MCF 10A (cell line): ENCODE measurements around the gene ZNF710. TPM values are rescaled to one million over a fixed set of nuclear protein-coding genes. Genes with fewer than 3 reads are reported as not detected.

Experiments used
- BruUV-seq: library from RNA; stranded (reverse); fragments of 400-500 nt; replicated peaks from 2 replicates; lab custom pipeline; 2021; lab: Mats Ljungman, UMichigan
- CTCF ChIA-PET: fragments of 300-600 bp; sonication (Branson Sonifier 250); formaldehyde crosslinking; extraction: SDS; loops from one replicate; lab custom pipeline; 2021; ENCODE audit warnings: antibody characterized with exemption, inconsistent platforms; lab: Yijun Ruan, JAX
- POLR2A ChIA-PET: fragments of 300-600, 350-650 bp; sonication (Branson Sonifier 250); formaldehyde crosslinking; extraction: SDS; loops from one replicate; lab custom pipeline; 2020; ENCODE audit warnings: antibody characterized with exemption, inconsistent platforms; lab: Yijun Ruan, JAX
- DNase-seq: peaks from one replicate; pipeline ENCODE4 v3.0.0-alpha.2; 2018; ENCODE audit not compliant: unreplicated experiment
- H3K27ac Mint-ChIP-seq: one replicate; pipeline ENCODE4 v1.8.0; 2022; ENCODE audit warnings: mild to moderate bottlenecking, low read depth, mixed read lengths; ENCODE audit not compliant: unreplicated experiment
- H3K27me3 Mint-ChIP-seq: one replicate; pipeline ENCODE4 v1.8.0; 2022; ENCODE audit warnings: mixed read lengths; ENCODE audit not compliant: insufficient read depth, unreplicated experiment
- H3K36me3 Mint-ChIP-seq: one replicate; pipeline ENCODE4 v1.8.0; 2022; ENCODE audit warnings: mild to moderate bottlenecking, moderate library complexity, mixed read lengths; ENCODE audit not compliant: insufficient read depth, unreplicated experiment
- H3K4me1 Mint-ChIP-seq: one replicate; pipeline ENCODE4 v1.8.0; 2022; ENCODE audit warnings: mixed read lengths; ENCODE audit not compliant: insufficient read depth, unreplicated experiment
- H3K4me3 Mint-ChIP-seq: one replicate; pipeline ENCODE4 v1.8.0; 2022; ENCODE audit warnings: mild to moderate bottlenecking, moderate library complexity, mixed read lengths; ENCODE audit not compliant: unreplicated experiment
- H3K9me3 Mint-ChIP-seq: one replicate; pipeline ENCODE4 v1.8.0; 2022; ENCODE audit warnings: mixed read lengths; ENCODE audit not compliant: unreplicated experiment
- CTCF ChIP-seq: fragments of 200-600 bp; IDR thresholded peaks from one replicate; pipeline ENCODE4 v1.8.0; 2022; ENCODE audit warnings: antibody characterized with exemption, mild to moderate bottlenecking; ENCODE audit not compliant: unreplicated experiment
- intact Hi-C: fragments of 100-400 bp; cut with micrococcal nuclease; formaldehyde crosslinking; loops from 2 replicates; pipeline ENCODE4 v1.14.1; 2022
- total RNA-seq: library from RNA; stranded (reverse); gene quantifications from 2 replicates; pipeline ENCODE4 v1.2.3, GENCODE V29; 2022

Gene ZNF710
- total RNA-seq, 1 experiment from 2014 or later, result 27.3 TPM

- intact Hi-C loops, result no loop called here
- ChIA-PET POLR2A (interaction anchor here (0.6 to 0.9 kb wide), 2 partner anchors 188 to 194 kb away, joined by 3 read pairs; no protein-coding TSS in a partner anchor), CTCF (interaction anchor here (0.6 to 3.9 kb wide), 5 partner anchors 72 to 245 kb away, joined by 3 to 19 read pairs (median 3); no protein-coding TSS in a partner anchor)
- DNase-seq, result no peak
- no peaks in the 10 kb centered on the region for H3K27me3 Mint-ChIP-seq
- peaks cover 27% of the 10 kb centered on the region for H3K36me3 Mint-ChIP-seq
- H3K4me1 Mint-ChIP-seq, result no peaks in the 10 kb centered on the region
- no peak for TF ChIP-seq CTCF
- H3K4me3 Mint-ChIP-seq, result no peak overlapping the region
- BruUV-seq, result no TSS peak
- no peak overlapping the region for H3K27ac Mint-ChIP-seq
- H3K9me3 Mint-ChIP-seq, result no peaks in the 10 kb centered on the region
Measured at GRCh38 chr15:90082140-90082715, 81.1 kb downstream of the ZNF710 start.

- CTCF ChIA-PET, result interaction anchor here (1.2 to 1.4 kb wide), 2 partner anchors 8 to 185 kb away, joined by 3 to 7 read pairs; no protein-coding TSS in a partner anchor
- no peak overlapping the region for H3K4me3 Mint-ChIP-seq
Measured at GRCh38 chr15:90083419-90083818, 82.3 kb downstream of the ZNF710 start.

GRCh38 chr15:90083954-90084607 is 83.0 kb downstream of the ZNF710 start:
- no peak for DNase-seq
- Mint-ChIP-seq H3K4me3 (no peak overlapping the region), H3K27me3 (no peaks in the 10 kb centered on the region), H3K36me3 (peaks cover 26% of the 10 kb centered on the region), H3K27ac (no peak overlapping the region), H3K4me1 (no peaks in the 10 kb centered on the region), H3K9me3 (no peaks in the 10 kb centered on the region)
- TF ChIP-seq CTCF, result no peak
- ChIA-PET CTCF (interaction anchor here (0.6 to 7.0 kb wide), 6 partner anchors 8 to 323 kb away, joined by 3 to 100 read pairs (median 3); no protein-coding TSS in a partner anchor), POLR2A (interaction anchor here (1.2 to 2.9 kb wide), 2 partner anchors 171 to 190 kb away, joined by 4 to 12 read pairs; partner anchors contain the start of genes AP3S2 and ARPIN)
- intact Hi-C loops, result no loop called here
- no TSS peak for BruUV-seq

More at GRCh38 chr15:90083419-90083818, 82.3 kb downstream of the ZNF710 start:
- intact Hi-C loops, result no loop called here
- Mint-ChIP-seq H3K4me1 (no peaks in the 10 kb centered on the region), H3K36me3 (peaks cover 26% of the 10 kb centered on the region), H3K27me3 (no peaks in the 10 kb centered on the region), H3K27ac (no peak overlapping the region), H3K9me3 (no peaks in the 10 kb centered on the region)
- no TSS peak for BruUV-seq
- DNase-seq, result no peak
- no peak for TF ChIP-seq CTCF
- POLR2A ChIA-PET, result interaction anchor here (0.5 to 1.2 kb wide), 2 partner anchors 189 to 322 kb away, joined by 4 read pairs; partner anchors contain the start of gene AP3S2

GRCh38 chr15:90084876-90085423 is 83.8 kb downstream of the ZNF710 start:
- no peak overlapping the region for H3K27ac Mint-ChIP-seq
- no peak for TF ChIP-seq CTCF
- intact Hi-C loops, result loop anchor here (5.0 kb wide), 2 partner anchors 147 to 323 kb away; partner anchors contain the start of genes CIB1 and GDPGP1
- H3K36me3 Mint-ChIP-seq, result peaks cover 19% of the 10 kb centered on the region
- no TSS peak for BruUV-seq
- POLR2A ChIA-PET, result interaction anchor here (0.6 to 3.4 kb wide), 6 partner anchors 9 to 191 kb away, joined by 3 to 21 read pairs (median 15); partner anchors contain the start of genes AP3S2 and ARPIN
- H3K9me3 Mint-ChIP-seq, result no peaks in the 10 kb centered on the region
- no peaks in the 10 kb centered on the region for H3K27me3 Mint-ChIP-seq
- no peaks in the 10 kb centered on the region for H3K4me1 Mint-ChIP-seq
- CTCF ChIA-PET, result interaction anchor here (0.6 to 7.0 kb wide), 16 partner anchors 9 to 357 kb away, joined by 3 to 100 read pairs (median 6); partner anchors contain the start of gene AP3S2
- DNase-seq, result no peak
- no peak overlapping the region for H3K4me3 Mint-ChIP-seq
